ENCODE results near the gene CHN2.

CHN2 gene

GRCh38 chr7:29300649-29301048 lies 106.1 kb downstream of the CHN2 start (continued):
- TF ChIP-seq PATZ1 (CRISPR knock-in tag; IDR thresholded peaks at IDR 0.05; ENCODE audit: borderline replicate concordance) (no peak), ZNF8 (CRISPR knock-in tag; IDR thresholded peaks at IDR 0.05) (no peak), CREB5 (CRISPR knock-in tag; IDR thresholded peaks at IDR 0.05; ENCODE audit: low read depth) (no peak), CSDC2 (CRISPR knock-in tag; IDR thresholded peaks at IDR 0.05) (no peak)

GRCh38 chr7:29302666-29303395 lies 108.3 kb downstream of the CHN2 start:
- no peak for ATAC-seq
- TF ChIP-seq ZC3H10 (CRISPR knock-in tag; IDR thresholded peaks at IDR 0.05): no peak
- no peak for TF ChIP-seq TSHZ2 (CRISPR knock-in tag; IDR thresholded peaks at IDR 0.05)

- TF ChIP-seq TOX (CRISPR knock-in tag; IDR thresholded peaks at IDR 0.05; ENCODE audit: borderline replicate concordance) (no peak), TSHZ2 (CRISPR knock-in tag; IDR thresholded peaks at IDR 0.05) (0 out of 2 replicates have a peak, but pooled peaks have one; percentile 61), TCF4 (CRISPR knock-in tag; IDR thresholded peaks at IDR 0.05; ENCODE audit: borderline replicate concordance) (peak; percentile 66; the same call in 1 of the 2 replicates), SNAI2 (CRISPR knock-in tag; IDR thresholded peaks at IDR 0.05) (no peak)
- ATAC-seq: peak; percentile 35; the same call in 1 of the 3 replicates
Measured at GRCh38 chr7:29304756-29305155, 110.2 kb downstream of the CHN2 start.

- no peak for ATAC-seq
- TF ChIP-seq GLIS3 (CRISPR knock-in tag; IDR thresholded peaks at IDR 0.05): no peak
- no peak for TF ChIP-seq ZNF70 (CRISPR knock-in tag; IDR thresholded peaks at IDR 0.05)
- TF ChIP-seq ZC3H10 (CRISPR knock-in tag; IDR thresholded peaks at IDR 0.05): no peak
- no peak for TF ChIP-seq ZFP3 (CRISPR knock-in tag; IDR thresholded peaks at IDR 0.05)
- TF ChIP-seq PATZ1 (CRISPR knock-in tag; IDR thresholded peaks at IDR 0.05; ENCODE audit: borderline replicate concordance): no peak
- TF ChIP-seq CSDC2 (CRISPR knock-in tag; IDR thresholded peaks at IDR 0.05): no peak
- TF ChIP-seq POU6F1 (CRISPR knock-in tag; IDR thresholded peaks at IDR 0.05; ENCODE audit: borderline replicate concordance, low read depth): no peak
- no peak for TF ChIP-seq ARNTL (CRISPR knock-in tag; IDR thresholded peaks at IDR 0.05; ENCODE audit: borderline replicate concordance, low read depth)
- TF ChIP-seq OSR1 (CRISPR knock-in tag; IDR thresholded peaks at IDR 0.05): no peak
- TF ChIP-seq ZNF565 (CRISPR knock-in tag; conservative IDR thresholded peaks at IDR 0.05; ENCODE audit: low read depth): no peak
- no peak for TF ChIP-seq ZFP30 (CRISPR knock-in tag; IDR thresholded peaks at IDR 0.05)
- no peak for TF ChIP-seq ESRRG (CRISPR knock-in tag; IDR thresholded peaks at IDR 0.05)
- no peak for TF ChIP-seq TSHZ2 (CRISPR knock-in tag; IDR thresholded peaks at IDR 0.05)
- TF ChIP-seq TCF4 (CRISPR knock-in tag; IDR thresholded peaks at IDR 0.05; ENCODE audit: borderline replicate concordance): no peak
Measured at GRCh38 chr7:29306319-29306991, 111.9 kb downstream of the CHN2 start.

Measured in SK-N-SH treated with all-trans-retinoic acid at 6 μM for 48 hours (cell line).